ENCODE measurements around the gene RARRES2.
"Not testable (repeated sequence)": the region's sequence is repeated elsewhere in the genome, so short reads cannot be mapped to it uniquely, and the experiment has no call there.

The RARRES2 gene

DNA sequence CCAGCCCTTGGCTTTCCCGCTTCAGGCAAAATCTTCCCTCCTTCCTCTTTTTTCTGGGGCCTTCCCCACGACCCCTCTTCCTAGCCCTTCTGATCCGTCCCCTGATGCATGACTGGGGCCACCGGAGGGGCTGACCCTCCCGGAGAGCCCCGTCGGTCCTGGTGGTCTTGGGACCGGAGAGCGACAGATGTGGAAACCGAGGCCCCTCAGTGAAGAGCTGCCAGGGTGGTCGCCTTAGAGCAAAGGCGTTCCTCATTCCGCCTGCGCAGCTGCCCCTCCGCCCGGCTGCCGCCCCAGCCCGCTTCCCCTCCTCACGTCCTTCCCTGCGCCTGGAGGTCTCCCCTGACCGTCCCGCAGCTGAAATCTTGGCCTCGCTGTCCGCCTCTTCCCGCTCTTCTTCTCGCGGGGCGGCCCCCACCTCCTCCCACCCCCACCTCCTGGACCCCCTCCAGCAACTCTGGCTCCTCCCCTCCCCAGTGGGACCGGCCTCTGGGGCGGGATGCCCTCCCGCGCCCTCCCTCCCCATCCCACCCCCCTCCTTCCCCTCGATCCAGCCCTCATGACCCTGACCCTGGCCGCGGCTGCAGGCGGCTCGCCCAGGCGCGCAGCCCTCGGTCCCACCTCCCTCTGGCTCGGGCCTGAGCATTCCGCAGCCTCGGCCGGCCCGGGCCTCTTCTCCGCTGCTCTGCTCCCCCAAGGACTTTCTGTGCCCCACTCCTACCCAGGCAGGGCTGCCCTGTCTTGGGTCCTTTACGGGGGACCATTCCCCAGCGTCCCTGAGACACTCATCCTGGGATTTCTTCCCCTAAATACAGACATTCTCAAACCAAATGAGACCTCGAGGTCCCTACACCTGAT, at the start of gene RARRES2:
RARRES2 (minus strand) TSS at position 367 of the 858 bp plus-strand sequence. CDS start 1,020 bp downstream, outside the sequence.
- no peak for DNase-seq (ENCODE audit: low read depth, low spot score)

DNA sequence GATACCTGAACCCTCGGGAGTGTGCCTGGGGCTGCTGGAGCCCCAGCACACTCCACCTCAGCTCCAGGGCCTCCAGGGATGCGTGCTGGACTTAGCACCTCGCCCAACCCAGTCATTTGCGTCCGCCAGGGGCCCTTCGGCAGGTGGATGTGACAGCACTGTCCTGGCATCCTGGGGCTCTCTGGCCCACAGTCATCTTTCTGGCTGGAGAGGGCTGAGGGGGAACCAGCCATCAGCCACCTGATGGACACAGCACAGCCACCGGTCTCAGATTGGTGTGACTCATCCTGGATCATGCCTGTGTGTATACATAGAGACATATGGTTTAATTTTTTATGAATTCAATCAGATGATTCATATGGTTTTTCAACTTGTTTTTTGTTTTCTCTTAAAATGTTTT, 48.8 kb upstream of the RARRES2 start:
- DNase-seq (ENCODE audit: low read depth, low spot score): no peak

DNA sequence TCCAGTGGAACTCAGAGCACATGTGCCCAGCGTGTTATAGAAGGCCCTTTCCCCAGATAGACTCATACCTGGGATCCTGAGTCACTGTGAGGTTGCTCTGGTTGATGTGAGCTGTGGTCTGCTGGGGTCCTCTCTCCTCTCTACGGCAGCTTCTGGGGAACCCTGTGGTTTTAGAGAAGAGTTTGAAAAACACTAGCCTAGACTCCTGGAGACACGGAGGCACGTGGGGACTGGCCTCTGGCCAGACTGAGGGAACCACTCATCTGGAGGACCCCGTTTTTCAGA, 48.0 kb upstream of the RARRES2 start:
- no peak for DNase-seq (ENCODE audit: low read depth, low spot score)

DNA sequence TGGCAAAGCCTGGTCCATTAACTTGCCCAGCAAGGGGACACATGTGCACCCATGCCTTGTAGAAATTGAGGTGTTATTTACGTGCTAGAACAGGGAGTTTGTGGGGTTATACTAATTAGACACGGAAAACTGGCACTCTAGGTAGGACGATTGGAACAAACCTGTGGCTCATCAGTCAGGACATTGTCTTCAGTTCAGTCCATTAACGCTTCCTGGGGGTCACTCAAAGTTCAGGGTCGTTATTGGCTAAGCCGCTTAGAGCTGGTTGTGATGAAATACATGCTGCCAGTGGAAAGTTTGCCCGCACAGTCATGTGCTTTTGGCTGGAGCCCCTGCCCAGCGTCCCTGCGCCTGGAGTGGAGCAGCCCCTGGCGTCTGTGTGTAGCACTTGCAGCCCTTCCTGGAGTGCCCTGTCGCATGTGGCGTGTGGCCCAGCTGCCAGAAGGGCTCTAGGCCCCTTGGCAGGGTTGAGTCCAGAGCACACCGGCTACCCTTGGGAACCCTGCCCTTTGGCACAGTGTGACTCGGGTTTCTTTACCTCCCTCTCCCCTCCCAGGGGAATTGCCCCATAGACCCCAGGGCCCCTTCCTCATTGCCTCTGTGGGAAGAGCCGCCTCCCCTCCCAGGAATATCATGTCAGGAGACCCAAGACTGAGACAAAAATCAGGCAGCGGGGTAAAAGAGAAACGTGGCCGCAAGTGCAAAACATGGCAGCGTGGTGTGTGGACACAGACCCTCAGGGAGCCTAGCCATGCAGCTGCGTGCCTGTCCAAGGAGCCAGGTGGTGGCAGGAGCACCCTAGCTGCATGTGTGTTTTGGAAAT, 47.5 kb upstream of the RARRES2 start:
- no peak for DNase-seq (ENCODE audit: low read depth, low spot score)

DNA sequence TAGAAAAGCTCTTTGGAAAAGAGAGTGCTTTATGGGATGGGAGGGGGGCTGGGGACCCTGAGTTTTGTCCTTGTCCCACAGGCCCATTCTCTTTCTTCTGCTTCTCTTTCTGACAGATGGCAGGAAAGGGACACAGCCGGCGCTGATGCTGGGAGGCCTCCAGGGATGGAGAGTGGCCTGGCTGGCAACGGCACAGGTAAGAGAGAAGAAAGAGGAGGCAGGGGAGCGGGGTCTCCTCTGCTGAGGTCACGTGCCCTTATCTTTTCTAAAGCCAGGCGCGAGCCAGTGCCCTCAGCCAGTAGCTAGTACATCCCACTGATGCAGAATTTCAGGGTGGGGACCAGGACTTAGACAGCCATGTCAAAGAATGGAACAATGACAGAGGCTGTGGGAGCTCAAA, 46.9 kb upstream of the RARRES2 start:
- DNase-seq (ENCODE audit: low read depth, low spot score): no peak

DNA sequence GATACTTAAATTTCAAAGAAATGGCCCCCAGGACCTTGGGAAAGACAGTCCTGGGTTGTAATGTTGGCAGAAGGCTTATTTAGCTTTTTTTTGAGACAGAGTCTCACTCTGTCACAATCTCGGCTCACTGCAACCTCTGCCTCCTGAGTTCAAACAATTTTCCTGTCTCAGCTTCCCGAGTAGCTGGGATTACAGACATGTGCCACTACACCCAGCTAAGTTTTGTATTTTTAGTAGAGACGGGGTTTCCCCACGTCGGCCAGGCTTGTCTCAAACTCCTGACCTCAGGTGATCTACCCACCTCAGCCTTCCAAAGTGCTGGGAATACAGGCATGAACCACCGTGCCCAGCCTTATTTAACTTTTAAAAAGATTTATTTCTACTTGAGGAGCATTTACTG, 44.5 kb upstream of the RARRES2 start:
- DNase-seq (ENCODE audit: low read depth, low spot score): not testable (repeated sequence)

DNA sequence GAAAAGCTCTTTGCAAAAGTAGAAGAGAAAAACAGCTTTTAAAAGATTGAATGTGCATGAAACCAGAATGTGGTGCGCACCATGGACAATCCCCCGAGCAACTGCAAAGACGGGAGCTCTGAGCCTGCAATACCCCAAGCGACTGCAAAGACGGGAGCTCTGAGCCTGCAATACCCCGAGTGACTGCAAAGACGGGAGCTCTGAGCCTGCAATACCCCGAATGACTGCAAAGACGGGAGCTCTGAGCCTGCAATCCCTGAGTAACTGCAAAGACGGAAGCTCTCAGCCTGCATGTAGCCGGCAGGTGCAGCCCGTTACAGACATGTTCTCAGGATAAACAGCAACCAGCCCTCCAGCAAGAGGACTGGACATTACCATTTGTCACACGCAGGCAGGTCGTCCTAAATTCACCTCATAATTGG, 43.9 kb upstream of the RARRES2 start:
- DNase-seq (ENCODE audit: low read depth, low spot score): no peak

DNA sequence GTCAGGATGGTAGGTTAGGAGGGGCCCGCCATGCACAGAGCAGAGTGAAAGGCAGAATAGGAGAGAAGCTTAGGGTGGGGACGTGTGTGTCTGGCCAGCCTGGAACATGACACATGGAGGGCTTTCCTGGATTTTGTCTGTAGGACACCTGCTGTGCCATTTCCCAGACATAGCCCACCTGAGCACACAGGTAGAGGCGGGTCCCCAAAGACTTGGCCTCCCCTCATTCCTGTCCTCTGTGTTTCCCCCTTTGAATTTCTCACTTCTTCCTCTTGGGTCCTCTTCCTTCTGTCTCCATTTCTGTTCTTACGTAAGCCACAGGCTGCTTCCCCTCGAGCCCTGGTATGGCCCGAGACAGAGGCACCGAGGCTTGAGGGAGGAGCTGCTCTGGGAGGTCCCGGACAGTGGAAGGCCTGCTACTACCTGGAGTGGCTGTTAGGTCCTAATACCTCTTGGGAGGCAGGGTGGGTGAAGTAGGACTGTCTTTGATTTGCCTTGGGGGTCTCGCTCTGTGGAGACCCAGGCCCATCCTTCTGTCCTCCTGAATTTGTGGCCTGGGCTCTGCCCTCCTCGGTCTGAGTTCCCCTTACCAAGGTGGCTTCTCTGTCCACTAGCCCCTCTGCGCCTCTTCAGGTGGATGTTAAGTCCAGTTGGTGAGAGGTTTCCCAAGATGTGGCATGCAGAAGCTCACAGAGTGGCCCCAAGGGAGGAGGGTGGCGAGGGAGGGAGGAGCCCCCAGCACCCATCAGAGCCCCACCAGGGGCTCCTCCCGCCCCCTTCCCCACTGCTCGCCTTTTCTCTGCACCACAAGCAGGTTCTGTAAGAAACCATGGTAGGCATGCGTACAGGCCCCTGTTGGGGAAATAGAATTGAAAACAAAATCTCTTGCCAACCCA, 43.2 kb upstream of the RARRES2 start:
- DNase-seq (ENCODE audit: low read depth, low spot score): no peak

DNA sequence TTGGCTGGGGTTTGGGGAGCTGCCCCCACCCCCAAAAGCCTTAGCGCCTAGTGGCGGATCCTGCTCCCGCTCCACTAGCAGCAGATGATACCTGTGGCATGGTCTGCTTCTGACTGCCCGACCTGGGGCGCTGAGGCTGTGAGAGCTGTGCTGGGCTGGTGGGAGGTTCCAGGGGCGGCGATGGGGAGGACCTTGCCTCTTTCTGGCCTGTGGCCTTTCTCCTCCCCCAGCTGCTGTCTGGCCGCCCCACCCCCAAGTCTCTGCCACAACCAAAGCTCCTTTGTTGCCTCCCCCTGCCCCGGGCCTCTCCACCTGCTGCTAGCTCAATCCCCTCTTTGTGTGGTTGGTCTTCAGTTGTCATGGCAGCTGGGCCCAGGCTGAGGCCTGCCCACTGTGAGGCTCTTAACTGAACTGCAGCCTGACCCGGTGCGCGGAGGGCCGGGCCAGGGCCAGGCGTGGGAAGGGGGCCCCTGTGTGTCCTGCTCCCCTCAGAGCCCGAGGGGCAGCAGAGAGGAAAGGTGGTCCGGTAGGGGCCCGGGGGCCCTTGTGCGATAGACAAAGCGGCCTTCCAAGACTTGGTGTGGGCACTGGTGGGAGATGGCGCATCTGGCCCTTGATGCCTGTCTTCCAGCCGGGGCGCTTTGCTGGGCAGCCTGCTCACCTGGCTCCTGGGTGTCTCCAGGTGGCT, 42.4 kb upstream of the RARRES2 start:
- no peak for DNase-seq (ENCODE audit: low read depth, low spot score)

DNA sequence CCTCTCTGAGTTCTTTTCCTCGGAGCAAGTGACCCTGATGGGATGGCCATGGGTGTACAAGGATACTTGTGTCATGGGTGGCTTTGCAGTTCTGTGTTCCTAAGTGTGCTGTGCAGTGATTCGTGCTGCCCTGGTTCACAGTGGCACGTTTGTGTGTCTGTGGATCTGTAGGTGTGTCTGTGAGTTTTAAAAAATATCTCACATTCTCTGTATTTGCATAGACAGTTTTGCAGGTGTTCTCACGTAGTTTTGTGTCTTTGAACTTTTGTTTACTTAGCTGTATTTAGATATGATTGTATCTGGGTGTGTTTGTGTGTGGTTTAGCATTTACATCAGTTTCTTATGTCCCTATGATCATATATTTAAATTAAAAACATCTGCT, 41.4 kb upstream of the RARRES2 start:
- DNase-seq (ENCODE audit: low read depth, low spot score): no peak

DNA sequence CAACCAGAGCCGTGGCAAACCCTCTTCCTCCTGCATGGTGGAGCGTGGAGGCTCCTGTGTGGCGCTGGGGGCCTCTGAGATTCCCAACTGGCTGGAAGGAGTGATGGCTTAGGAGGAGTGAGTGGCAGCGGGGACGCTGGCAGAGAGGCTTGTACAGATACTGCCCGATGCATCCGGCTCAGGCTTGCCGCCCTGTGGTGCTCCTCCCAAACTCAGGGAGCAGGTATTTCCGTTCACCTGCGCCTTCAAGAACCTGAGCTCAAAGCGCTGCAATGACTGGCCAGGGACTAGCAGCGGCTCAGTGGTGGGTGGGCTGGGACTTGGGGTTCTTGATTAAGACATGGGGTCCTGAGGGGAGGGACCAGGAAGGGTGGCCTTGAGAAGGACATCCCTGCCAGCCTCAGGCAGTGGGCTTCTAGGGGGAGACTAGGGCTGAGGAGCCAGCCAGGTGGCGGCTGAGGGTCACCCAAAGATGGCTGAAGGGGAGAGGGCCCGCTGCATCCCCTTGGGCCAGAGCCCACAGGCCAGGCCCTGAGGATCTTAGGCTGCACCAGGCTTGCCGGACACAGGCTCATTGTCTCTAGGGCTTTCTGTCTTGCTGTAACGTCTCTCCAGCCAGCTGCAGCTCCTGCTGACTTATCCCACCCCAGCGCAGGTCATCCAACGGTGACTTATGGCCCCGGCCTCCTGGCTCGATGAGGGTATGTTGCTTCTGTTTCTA, 40.9 kb upstream of the RARRES2 start:
- DNase-seq (ENCODE audit: low read depth, low spot score): no peak

DNA sequence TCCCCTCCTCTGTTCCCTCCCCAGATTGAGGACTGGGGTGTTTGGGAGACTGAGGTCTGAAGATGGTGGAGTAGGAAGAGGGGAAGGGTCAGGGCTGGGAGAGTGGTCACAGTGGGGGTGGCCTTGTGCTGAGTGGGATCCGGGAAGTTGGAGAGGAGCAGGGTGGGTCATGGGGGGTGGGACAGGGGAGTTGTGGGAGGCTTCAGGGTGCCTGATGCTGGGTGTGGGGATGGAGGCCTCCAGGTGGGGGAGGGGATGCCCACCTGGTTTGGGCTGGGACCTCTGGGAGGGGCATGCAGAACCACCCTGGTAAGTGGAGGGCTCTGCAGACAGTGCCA, 40.3 kb upstream of the RARRES2 start:
- no peak for DNase-seq (ENCODE audit: low read depth, low spot score)

DNA sequence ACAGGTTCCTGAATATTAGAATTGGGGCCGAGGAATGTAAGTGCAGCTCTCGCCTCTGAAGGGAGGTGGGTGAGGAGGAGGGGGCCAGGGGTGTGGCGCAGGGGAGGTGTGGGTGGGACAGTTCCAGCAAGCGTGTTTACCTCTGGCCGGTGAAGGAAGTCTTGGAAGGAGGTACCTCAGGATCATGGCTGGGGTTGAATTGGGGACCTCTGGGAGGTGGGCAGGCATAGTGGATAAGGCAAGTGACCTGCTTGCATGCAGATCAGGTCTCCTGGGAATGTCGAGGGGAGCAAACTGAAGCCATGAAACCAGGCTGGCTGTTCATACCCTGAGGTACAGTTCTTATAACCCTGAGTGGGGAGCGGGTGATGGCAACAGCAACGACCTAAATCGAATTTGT, 39.7 kb upstream of the RARRES2 start:
- no peak for DNase-seq (ENCODE audit: low read depth, low spot score)

DNA sequence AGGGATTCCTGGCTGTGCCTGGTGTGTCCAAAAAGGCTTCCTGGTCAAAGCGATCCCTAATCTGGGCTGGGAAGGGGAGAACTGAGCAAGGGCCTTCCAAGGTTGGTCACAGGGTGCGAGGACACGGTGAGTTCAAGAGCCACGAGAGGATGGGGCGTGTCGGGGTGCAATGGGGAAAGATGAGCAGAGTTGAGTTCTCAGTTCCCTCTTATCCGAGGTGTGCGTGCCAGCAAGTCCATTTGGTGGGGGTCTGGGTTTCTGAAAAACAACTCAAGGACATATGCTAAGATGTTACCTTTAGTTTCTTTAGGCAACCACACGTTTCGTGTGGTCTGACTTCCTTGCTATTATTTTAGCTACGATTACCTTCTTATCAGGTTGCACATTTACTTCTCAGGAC, 39.0 kb upstream of the RARRES2 start:
- DNase-seq (ENCODE audit: low read depth, low spot score): no peak

DNA sequence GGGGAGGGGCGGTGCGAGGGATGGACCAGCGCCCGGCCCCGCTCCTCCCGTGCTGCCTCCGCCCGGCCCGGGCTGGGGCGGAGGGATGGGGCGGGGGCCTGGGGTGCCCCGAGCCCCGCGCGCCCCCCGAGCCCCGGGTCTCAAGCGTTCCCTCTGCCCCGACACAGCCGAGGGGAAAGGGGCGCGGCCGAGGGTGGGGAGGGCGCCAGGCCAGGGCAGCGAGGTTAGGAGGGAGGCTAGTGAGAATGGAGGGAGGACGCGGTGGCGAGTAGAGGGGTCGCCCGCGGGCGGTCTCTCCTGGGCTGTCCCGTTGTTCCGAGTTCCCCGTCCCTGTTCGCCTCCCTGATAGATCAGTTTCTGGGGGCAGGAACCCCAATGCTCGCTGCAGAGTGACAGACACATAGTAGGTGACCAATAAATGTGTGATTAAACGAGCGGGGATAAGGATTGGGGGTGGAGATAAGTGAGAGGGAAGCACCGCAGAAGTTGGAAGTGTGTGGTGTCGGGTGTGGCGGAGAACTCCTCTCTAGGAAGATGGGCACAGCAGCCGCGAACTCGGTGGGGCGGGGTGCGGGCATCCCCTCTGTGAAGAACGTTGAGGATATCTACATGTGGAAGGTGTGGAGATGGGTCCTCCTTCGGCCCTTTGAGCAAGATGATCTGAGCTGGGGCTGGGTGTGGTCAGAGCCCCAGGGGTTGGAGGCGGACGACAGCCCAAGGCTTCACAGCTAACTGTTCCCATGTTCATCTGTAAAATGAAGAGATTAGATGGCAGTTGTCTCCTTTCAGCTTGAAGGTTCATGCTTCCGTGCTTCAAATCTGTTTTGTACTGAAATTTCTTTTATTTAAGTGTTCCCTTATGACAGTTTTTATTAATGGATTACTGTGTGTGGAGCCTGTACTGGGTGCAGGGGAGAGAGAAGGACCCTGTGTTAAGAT, 38.3 kb upstream of the RARRES2 start:
- no peak for DNase-seq (ENCODE audit: low read depth, low spot score)

DNA sequence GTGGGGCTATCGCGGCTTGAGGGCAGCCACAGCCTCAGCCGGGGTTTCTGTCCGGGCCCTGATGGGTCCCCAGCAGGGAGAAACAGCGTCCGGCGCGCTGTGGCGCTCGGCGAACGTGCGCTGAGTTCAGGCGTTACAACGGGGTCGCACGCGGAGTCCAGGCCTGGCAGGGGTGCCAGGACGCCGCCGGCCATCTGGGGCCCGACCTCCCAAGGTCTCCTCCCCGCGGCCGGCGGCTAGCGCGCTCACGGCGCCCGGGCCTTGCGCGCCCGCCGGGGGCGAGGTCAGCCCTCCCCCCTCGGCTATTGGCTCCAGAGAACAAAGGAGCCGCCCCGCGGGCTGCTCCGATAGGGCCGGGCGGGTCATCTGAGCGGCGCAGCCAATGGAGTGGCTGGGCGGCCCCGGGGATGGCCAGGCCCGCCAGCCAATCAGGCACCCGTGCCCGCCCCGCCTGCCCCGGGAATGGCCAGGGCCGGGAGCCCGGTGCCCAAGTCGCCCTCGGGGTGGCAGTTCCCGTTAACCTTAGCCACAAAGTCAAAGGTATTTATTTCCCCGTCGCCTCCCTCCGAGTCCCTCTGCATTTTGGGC, 37.5 kb upstream of the RARRES2 start, which contains the start of gene ZNF775:
ZNF775 (plus strand) TSS at position 478 of the 588 bp plus-strand sequence. CDS start 9,141 bp downstream, outside the sequence.
- peak; percentile 59 for DNase-seq (ENCODE audit: low read depth, low spot score)

DNA sequence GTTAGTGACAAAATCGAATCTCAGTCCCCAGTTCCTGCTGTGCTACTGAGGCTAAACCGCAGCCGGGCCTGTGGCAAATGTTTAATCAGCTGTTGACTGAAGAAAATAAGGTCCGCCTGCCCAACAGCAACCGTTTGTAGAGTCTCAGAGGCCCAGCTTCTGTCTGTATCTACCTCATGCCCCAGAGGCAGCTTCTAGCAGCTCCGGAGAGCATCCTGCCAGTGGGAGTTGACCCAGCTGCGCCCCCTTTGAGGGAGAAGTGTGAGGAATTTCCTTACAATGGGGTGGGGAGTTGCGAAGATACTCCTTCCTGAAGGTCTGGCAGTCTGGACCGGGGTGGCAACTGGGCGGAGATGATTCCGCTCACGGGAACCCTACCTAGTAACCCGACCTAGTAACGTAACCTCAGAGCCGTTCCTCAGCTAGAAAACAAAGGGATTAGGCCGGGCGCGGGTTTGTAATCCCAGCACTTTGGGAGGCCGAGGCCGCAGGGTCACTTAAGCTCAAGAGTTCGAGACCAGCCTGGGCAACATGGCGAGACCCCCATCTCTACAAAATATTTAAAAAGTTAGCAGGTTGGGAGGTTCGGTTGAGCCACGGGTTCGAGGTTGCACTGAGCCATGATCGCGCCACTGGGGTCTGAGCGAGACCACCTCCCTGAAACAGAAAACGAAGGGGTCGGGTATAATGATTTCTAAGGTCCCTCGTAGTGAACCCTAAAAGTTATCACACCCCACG, 36.9 kb upstream of the RARRES2 start:
- peak; percentile 59 for DNase-seq (ENCODE audit: low read depth, low spot score)

DNA sequence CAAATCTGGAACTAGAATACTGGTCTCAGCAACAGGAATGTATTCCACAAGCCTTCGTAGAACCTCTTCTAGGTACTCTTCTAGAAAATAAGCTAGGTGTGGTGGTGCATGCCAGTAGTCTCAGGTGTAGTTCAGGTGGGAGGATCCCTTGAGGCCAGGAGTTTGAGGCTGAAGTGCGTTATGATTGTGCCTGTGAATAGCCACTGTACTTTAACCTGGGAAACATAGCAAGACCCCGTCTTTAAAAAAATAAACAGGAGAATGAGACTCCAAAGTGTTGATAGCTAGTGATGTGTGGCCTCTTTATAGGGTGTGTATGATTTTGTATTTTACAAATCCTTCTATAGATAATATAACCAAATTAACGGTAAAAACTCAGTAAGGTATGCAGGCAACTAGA, 36.2 kb upstream of the RARRES2 start:
- DNase-seq (ENCODE audit: low read depth, low spot score): no peak

DNA sequence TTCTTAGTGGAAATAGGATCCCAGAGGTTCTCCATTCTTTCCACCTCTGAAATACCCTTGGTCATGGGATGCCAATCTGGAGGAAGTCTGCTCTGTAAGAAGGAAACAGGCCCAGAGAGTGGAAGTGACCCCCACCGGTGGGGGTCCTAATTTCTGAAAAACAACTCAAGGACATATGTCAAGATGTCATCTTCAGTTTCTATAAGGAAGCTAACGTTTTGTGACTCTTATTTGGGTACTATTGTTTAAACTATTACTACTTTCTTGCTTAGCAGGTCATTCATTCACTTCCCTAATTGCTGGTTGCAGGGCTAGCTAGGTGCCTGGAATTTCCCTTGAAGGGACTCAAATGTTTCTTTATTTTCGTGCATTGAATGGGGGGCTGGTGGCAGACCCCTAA, 35.8 kb upstream of the RARRES2 start:
- DNase-seq (ENCODE audit: low read depth, low spot score): no peak

Measured in brain pericyte (primary cell).